Skeletal muscle cell (primary cell): ENCODE data around the gene SAMD3.

ENCODE experiments used
- DNase-seq: peaks from one replicate; pipeline ENCODE4 v3.0.0-alpha.2; 2010; ENCODE audit warnings: low read depth
- H3K4me3 ChIP-seq: 2 replicates; pipeline ENCODE4 v1.5.1; 2011; ENCODE audit warnings: low read depth, mild to moderate bottlenecking, control low read depth, low read length, moderate library complexity

SAMD3 gene

GRCh38 chr6:130099119-130099518 lies 123.6 kb downstream of the SAMD3 start:
- DNase-seq: no peak
- H3K4me3 ChIP-seq: no peak overlapping the region

GRCh38 chr6:130098317-130098716 lies 124.4 kb downstream of the SAMD3 start:
- no peak for DNase-seq

More at GRCh38 chr6:130098317-130098716, 124.4 kb downstream of the SAMD3 start:
- no peak overlapping the region for H3K4me3 ChIP-seq
